Stimulated activated CD8-positive, alpha-beta memory T cell treated with anti-CD3 and anti-CD28 coated beads, Interleukin-4, amount 100 ng/mL, for 24 hours (primary cell): ENCODE results near the gene GPR31.

ENCODE experiments used
- DNase-seq: peaks from one replicate; pipeline ENCODE4 v3.0.0-alpha.2; 2020; ENCODE audit warnings: low read depth

The GPR31 gene

DNA sequence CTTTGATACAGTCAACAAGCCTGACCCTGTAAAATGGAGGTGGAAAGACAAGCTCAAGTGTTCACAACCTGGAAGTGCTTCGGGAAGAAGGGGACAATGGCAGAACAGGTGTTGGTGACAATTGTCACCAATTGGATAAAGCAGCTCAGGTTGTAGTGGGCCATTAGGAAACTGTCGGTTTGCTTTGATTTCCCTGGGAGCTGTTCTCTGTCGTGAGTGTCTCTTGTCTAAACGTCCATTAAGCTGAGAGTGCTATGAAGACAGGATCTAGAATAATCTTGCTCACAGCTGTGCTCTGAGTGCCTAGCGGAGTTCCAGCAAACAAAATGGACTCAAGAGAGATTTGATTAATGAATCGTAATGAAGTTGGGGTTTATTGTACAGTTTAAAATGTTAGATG, 19.9 kb downstream of the GPR31 start:
- no peak for DNase-seq

DNA sequence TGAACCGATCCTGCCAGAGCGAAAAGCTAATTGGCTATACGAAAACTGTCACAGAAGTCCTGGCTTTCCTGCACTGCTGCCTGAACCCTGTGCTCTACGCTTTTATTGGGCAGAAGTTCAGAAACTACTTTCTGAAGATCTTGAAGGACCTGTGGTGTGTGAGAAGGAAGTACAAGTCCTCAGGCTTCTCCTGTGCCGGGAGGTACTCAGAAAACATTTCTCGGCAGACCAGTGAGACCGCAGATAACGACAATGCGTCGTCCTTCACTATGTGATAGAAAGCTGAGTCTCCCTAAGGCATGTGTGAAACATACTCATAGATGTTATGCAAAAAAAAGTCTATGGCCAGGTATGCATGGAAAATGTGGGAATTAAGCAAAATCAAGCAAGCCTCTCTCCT, 20.7 kb downstream of the GPR31 start:
- DNase-seq: no peak

DNA sequence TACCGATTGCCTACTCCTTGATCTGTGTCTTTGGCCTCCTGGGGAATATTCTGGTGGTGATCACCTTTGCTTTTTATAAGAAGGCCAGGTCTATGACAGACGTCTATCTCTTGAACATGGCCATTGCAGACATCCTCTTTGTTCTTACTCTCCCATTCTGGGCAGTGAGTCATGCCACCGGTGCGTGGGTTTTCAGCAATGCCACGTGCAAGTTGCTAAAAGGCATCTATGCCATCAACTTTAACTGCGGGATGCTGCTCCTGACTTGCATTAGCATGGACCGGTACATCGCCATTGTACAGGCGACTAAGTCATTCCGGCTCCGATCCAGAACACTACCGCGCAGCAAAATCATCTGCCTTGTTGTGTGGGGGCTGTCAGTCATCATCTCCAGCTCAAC, 21.4 kb downstream of the GPR31 start:
- no peak for DNase-seq

DNA sequence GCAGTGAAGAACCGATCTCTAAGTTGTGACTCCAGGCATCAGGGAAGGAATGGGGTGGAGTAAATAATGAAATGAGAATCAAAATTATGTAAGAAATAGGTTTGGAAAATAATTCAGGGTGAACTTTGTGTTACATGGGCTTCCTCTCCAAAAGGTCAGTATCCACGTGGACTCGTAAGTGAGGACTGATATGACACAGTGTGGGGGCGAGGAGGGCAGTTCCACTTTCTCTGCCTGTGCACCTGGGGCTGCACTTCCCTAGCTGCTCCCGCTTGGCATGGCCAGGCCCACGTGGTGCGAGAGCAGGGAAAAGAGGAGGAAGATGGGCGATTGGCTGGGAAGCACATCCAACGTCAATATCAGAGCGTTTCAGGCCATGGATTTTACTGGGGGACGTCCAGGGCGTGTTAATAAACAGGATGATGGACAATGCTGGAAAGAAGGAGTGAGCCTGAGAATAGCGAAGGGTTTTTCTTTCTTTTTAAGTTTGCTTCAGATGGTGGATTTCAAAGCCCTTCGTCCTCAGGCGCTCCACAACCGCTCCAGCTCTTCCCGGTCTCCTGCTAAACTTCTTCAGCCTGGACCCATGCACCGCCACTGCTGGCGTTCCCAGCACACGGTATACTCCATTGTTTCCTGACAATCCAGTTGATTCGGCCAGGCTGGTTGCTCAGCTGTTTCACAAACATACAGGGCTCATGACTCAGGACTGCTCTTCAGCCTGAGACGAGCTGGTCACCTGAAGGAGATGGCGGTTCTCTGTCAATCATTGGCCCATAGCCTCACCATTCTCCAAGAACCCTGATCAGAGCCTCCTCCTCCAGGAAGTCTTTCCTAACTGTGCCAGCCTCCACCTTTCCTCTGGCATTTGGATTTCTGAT, 23.1 kb downstream of the GPR31 start:
- no peak for DNase-seq

DNA sequence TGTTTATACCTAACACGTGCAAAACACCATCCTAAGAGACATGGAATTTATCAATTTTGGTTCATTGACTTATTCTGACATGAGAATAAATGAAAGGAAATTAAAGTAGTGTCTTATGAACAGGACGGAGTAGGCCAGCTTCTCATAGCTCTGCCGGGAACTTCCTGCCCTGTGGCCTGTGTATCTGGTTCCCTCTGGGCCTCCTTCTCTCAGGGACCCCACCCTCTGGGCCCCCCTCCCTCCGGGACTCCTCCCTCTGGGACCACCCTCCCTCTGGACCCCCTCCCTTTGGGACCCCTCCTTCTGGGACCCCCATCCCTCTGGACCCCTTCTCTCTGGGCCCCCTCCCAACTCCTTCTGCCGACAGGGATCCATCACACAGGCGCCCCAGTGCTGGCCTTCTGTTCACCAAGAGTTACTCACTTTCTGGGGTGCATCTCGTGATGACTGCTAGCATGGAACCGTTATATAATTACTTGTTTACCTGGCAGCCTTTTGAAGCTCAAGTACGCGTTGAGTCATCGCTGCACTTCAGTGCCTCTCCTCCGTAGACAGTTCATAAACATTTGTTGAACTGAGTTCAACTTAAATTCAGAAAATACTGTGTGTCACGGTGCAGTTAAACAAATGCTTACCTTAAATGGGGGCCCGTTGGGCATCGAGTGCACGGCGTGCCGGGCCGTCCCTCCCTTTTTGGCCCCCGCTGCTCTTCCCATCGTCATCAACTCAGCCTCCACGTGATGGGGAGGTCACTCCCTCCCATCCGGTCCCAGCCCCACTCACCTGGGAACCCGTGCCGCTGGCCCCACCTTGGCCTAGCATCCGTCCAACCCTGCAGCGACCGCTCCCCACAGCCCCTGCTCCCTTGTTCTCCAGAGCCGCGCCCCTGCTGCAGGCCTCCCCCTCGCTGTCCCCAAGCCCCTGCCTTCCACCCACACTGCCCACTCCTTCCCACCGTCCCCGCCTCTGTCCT, 26.8 kb downstream of the GPR31 start:
- no peak for DNase-seq

DNA sequence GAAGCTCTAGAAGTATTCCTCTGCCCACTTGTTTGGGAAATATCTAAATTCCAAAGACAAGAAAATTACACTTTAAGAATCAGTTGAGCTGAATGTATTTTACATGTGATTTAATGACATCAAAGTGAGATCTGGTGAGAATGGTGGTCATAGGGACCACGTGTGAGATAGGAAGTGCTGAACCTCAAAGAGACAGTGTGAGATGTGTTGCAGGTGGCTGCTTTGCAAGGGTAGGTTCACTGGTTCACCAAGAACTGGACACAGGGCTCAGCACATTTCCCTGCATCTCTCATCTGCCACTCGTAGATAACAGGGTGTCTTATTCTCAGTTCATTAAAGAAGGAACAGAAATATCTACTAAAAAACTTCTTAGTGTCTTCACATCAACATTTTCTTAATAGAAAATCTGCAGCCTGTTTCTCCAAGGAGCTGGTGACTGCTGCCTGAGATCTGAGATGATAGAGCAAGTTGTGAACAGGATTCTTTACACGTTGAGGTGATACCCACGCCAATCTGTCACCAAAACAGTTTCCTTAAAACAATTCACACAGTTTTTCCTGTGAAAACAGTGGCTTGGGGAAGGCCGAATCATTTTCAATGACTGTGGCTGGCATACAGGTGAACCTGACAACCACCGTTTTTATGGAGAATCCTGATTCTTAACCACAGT, 27.6 kb downstream of the GPR31 start:
- no peak for DNase-seq

DNA sequence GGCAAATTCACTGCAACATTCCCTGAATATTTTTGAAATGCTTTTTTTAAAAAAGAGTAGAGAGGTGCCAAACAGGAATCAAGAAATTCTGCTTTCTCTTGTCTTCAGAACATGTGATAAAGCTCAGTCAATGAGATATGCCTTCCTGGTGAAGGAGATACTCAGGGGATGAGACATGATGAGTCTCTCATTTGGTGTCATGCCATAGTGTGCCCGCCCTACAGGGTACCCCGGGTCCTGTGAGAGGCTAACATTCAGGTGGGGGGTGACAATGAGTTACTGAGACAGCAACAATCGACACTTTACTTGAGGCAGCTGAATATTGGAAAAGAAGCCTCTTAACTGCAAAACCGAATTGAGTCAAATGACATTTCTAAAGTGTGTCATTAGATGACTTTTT, 28.2 kb downstream of the GPR31 start:
- no peak for DNase-seq

DNA sequence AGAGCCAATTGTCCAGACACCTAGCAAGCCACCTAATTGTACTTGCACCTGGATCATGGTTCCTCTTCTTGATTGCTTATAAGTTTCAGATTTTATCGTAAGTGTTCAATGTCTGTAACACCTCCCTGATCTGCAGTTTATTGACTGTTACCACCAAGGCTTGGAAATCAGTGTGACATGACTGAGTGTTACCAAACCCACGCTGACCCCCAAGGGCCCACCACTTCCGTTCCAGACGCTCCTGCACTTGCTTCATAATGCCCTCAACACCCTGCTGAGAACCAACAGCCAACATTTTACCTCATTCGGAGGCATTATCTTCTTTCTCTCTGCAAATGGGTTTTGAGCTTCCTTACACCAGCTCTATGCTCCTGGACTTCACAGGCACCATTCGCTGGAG, 28.6 kb downstream of the GPR31 start:
- DNase-seq: no peak

DNA sequence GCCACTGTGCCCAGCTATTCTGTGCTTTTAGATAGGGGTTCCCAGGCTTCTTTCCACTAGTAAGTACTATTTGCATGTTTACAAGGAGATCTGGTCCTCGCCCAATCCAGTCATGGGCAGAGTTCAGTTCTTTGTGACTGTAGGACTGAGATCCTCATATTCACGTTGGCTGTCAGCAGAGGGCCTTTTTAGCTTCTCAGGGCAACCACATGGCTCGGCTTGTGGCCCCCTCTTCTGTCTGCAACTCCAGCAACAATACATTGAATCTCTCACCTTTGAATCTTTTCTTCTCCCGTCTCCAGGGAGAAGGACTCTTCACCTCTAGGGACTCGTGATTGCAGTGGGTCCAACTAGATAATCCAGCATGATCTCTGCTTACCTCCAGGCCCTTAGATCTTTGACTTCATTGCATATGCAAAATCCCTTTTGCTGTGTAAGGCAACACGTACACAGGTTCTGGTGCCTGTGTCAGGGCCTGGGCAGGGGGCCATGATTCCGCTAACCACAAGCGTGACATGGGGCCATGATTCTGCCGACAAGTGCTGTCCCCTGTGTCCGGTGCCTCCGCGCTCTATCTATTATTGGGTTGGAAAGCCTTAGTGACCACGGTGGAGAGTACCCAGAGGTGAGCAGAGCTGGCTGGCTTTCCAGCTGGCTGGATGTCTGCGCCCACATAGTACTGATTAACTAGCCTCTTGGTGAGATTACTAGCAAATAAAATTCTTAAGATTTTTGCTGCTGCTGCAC, 29.8 kb downstream of the GPR31 start:
- no peak for DNase-seq

DNA sequence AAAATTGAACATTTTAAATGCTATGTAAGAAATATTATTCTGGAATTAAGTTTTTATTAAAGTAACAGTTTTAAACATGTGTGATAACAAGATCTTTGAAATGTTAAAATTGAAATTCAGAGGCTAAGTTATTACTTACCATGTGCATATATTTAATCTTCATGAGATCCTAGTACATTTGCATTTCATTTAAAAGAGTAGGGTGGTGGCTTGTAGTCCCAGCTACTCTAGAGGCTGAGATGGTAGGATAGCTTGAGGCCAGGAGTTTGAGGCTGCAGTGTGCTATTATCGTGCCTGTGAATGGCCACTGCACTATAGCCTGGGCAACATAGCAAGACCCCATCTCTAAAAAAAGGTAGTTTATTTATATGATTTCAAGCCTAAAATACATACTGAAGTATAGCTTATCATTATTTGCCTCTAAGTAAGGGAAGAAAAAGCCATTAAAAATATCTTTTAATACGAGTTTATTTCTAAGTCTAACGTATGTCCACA, 31.9 kb downstream of the GPR31 start:
- no peak for DNase-seq

DNA sequence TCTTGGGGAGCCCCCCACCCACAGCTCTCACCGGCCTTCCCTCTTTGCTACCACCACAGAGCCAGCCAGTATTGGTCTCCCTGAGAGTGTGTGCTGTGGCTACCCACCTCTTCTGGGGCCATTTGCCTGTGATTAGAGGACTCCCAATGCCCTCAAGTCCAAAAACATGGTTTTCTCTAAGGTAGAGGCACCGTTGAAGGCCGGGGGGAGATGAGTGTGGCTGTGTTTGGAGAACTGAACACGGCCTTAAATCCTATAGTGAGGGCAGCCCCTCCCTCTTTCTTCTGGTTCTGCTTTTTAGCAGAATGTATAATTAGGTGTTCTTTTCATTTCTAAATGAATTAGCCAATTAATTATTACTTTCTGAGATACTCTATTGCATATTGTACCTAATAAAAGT, 32.4 kb downstream of the GPR31 start:
- no peak for DNase-seq

DNA sequence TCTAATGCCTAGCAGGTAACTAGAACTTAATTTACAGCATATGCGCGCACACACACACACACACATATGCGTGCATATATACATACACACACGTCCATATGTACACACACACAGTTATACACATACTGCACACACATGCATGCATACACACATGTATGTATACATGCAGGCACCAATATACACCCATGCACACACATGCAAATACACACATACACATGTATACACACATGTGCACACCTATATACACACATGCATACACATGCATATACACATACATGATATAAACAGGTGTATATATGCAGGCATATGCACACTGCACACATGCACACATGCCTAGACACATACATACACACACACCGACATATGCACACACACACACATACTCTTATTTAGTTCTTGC, 33.0 kb downstream of the GPR31 start:
- no peak for DNase-seq

DNA sequence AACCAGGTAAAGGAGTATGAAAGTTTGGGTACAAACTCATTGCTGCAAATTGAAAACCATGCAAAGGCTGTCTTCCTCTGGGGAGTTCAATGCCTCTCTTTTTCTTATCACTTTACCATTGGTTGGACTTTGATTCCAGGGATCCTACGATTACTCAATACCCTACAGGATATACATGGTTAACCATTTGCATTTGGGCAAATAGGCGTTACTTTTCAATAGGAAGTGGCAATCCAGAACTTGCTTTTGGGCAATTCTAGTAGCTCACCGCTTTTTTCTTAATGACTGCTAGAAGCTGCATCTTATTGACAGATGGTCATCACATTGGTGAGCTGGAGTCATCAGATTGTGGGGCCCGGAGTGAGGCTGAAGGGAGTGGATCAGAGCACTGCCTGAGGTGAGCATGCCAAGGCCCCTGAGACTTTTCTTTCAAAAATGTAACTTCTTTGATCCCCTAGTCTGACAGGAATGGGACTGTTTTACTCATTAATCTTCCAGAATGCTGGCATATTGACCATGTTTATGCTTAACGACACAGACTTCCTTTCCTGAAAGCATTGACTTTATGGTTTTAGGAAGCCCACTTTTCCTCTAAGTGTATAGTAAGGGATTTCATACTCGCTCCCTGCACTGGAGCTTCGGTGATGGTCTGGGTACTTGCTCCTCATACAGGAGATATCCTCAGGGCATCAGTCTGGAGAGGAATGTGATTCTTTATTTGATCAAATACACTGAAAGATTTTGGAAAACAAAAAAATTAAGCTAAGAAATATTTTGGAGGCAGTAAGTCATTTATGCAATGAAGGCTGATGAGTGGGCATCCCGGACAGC, 34.7 kb downstream of the GPR31 start, which contains the start of gene CCR6:
Gene CCR6 (plus strand): TSS at position 270 of the 831 bp plus-strand sequence. CDS start 13,039 bp downstream, outside the sequence.
- DNase-seq: no peak

DNA sequence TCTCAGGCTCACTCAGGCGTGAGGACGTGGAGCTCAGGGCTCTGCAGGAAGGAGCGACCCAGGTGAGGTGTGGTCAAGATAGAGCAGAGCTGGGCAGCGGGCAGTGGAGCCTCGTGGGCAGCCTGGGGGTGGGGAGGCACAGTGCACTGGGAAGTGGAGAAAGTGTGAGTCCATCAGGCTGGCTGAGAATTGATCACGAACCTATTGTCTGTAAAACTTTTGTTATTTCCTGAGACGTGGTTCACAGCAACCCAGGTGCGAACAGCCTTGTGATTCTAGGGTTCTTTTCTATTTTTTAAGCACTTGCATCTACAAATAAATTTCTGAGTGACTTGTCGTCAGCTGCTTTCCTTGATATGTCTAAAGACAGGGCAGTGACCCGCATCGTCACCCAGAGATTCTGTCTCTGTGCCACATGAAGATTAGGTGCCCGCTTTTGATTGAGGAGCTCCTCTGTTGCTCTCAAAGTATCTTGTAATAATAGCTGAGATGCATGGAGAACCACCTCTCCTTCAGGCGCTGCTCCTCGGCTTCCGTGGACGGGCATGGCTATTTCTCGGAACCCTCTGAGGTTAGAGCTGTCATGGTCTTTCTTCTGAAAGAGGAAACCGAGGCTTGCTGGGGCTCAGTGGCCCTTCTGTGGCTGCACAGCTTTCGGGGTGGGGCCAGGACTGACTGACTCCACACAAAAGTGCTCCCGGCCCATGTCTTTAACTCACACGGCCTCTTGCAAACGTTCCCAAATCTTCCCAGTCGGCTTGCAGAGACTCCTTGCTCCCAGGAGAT, 35.5 kb downstream of the GPR31 start:
- DNase-seq: no peak

DNA sequence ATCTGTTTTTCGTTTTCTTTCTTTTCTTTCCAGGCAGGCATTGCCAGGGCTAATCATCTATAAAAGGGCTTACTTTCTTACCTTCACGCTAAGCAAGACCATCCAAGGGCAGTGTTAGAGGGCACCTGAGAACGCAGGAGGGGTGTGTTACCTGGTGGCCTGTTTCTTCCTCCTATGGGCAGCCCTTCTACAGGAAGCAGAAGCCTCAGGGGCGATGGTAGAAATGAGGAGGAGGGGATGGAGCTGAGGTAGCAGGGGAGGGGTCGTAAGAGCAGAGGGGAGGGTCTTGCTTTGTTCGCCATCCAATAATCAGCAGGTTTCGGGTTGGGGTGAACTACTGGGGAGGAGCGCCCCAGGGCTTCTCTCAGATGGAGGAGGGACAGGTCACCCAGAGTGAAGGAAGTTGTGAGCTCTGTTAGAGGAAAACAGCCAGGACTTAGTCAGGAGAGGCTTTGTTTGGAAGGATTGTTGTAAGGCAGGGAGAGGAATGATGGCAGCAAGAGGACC, 36.4 kb downstream of the GPR31 start:
- DNase-seq: no peak

DNA sequence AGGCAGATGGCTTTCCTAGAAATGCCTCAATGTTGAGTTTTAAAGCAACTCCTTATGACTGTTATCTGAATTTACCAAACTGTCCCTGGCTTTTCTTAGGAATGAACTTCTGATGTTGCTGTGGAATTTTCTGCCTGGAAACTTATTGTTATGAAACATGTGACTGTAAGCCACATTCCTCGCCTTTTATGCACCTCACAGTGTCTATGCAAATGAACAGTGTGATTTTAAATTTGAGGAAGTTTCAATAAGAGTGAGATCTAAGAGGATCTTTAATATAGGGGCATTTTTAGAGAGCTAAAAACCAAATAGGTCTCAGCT, 37.2 kb downstream of the GPR31 start:
- no peak for DNase-seq

DNA sequence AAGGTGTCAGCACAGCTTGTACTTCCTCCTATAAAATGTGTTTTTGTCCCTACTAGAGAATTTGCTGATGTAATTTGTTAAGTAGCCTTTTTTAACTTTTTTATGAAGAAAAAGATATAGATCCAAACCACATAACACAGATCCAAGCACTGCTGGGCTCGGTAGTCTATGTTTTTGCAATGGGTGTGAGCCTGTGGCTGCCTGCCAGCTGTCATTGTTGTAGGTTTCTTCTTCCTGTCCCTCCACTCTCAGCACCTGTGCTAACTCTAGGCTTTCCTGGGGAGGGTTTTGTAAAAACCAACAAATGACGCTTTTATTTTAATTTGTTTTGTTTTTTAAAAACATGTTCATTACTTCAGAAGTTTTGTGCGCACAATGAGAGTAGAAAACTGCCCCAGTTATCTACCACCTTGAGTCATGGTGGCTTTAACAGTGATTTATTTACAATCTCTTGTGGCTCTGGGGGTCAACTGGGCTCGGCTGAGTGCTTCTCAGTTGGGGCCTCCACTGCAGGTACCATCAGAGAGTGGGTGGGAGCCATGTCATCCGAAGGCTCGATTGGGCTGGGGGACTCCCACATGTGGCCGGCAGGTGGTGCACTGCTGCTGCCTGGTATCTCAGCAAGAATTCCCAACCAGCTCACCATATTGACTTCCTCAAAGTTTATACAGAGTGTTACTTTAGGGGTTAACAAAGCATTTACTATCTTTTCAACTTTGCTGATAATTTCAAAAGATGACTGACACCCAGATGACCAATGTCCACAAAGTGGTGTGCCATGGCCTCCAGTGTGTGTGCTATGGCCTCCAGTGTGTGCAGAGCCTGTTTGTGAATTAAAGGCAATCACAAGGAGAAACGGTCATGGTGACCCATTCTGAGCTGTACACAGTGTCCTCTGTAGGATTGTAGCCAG, 37.9 kb downstream of the GPR31 start:
- no peak for DNase-seq

DNA sequence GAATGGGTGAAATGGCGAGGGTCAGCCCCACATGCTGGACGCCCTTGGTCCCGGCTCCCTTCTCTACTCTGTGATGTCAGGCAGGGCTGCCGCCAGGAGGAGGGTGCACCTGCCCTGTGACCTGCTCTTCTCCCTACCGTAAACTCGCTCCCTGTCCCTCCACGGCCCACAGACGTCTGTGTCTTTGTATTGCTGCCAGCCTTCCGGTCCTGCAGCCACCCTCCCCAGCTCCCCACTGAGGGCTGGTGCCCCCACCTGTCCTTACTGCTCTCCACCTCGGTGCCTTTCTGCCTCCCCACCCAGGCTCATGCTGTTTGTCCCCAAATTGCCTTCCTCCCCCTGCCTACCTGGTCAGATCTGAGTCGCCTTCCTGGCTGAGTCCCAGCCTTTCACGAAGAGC, 38.9 kb downstream of the GPR31 start:
- no peak for DNase-seq

DNA sequence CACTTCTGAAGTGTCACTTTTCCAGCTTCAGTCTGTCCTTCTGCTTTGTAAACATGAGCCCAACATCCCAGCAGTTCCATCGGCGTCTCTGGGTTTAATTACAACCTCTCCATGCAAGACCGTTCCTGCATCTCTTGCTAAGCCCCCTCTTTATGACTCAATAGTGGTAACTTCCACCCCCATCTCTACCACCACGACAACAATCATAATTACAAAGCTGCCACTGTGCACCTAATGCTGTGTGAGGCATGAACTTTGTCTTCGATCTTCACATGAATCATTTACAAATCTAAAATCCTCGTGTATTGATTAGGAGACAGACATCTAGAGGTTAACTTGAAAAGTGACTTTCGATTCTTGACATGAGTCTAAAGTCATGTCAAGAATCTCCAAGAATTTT, 39.8 kb downstream of the GPR31 start:
- DNase-seq: no peak
